ENCODE measurements around the gene CS.
"Not testable (repeated sequence)": the region's sequence is repeated elsewhere in the genome, so short reads cannot be mapped to it uniquely, and the experiment has no call there.

CS gene

GRCh38 chr12:56321027-56321426 lies 20.9 kb upstream of the CS start:
- no peak for DNase-seq (ENCODE audit: low read depth, low spot score)

- no peak for DNase-seq (ENCODE audit: low read depth, low spot score)
Measured at GRCh38 chr12:56317675-56318074, 17.5 kb upstream of the CS start.

GRCh38 chr12:56315622-56316473 lies 15.7 kb upstream of the CS start, which contains the start of gene CNPY2:
Gene CNPY2 (minus strand): TSS chr12:56315988. CDS start chr12:56315217, 771 bp downstream.
- DNase-seq (ENCODE audit: low read depth, low spot score) = peak; percentile 97

- no peak for DNase-seq (ENCODE audit: low read depth, low spot score)
Measured at GRCh38 chr12:56315249-56315621, 15.1 kb upstream of the CS start.

GRCh38 chr12:56311003-56311402 lies 10.9 kb upstream of the CS start:
- no peak for DNase-seq (ENCODE audit: low read depth, low spot score)

GRCh38 chr12:56308714-56309113 lies 8.6 kb upstream of the CS start:
- no peak for DNase-seq (ENCODE audit: low read depth, low spot score)

- DNase-seq (ENCODE audit: low read depth, low spot score) = no peak
Measured at GRCh38 chr12:56307221-56307965, 7.3 kb upstream of the CS start.

- no peak for DNase-seq (ENCODE audit: low read depth, low spot score)
Measured at GRCh38 chr12:56304872-56305590, 4.9 kb upstream of the CS start.

GRCh38 chr12:56304276-56304675 lies 4.1 kb upstream of the CS start:
- no peak for DNase-seq (ENCODE audit: low read depth, low spot score)

- no peak for DNase-seq (ENCODE audit: low read depth, low spot score)
Measured at GRCh38 chr12:56300644-56301464, 724 bp upstream of the CS start.

GRCh38 chr12:56299308-56299852 lies 750 bp downstream of the CS start:
- no peak for DNase-seq (ENCODE audit: low read depth, low spot score)

- no peak for DNase-seq (ENCODE audit: low read depth, low spot score)
Measured at GRCh38 chr12:56298828-56299227, 1.3 kb downstream of the CS start.

- no peak for DNase-seq (ENCODE audit: low read depth, low spot score)
Measured at GRCh38 chr12:56297400-56297799, 2.7 kb downstream of the CS start.

- no peak for DNase-seq (ENCODE audit: low read depth, low spot score)
Measured at GRCh38 chr12:56296295-56296694, 3.8 kb downstream of the CS start.

- DNase-seq (ENCODE audit: low read depth, low spot score) = no peak
Measured at GRCh38 chr12:56293795-56294194, 6.3 kb downstream of the CS start.

- DNase-seq (ENCODE audit: low read depth, low spot score) = no peak
Measured at GRCh38 chr12:56288705-56289387, 11.3 kb downstream of the CS start.

- no peak for DNase-seq (ENCODE audit: low read depth, low spot score)
Measured at GRCh38 chr12:56286044-56286830, 13.9 kb downstream of the CS start.

- not testable (repeated sequence) for DNase-seq (ENCODE audit: low read depth, low spot score)
Measured at GRCh38 chr12:56284263-56284662, 15.9 kb downstream of the CS start.

GRCh38 chr12:56282579-56282978 lies 17.6 kb downstream of the CS start:
- no peak for DNase-seq (ENCODE audit: low read depth, low spot score)

GRCh38 chr12:56282030-56282429 lies 18.1 kb downstream of the CS start:
- no peak for DNase-seq (ENCODE audit: low read depth, low spot score)

Data from iPS DF 19.7 (cell line).